Gastroesophageal sphincter (tissue), 4 donors: Measurements from ENCODE around the gene RAD51B. TPM values are rescaled to one million over a fixed set of nuclear protein-coding genes. Genes with fewer than 3 reads are reported as not detected.

Experiments
- ATAC-seq: fragments of 150-250 bp; one replicate; pipeline ENCODE4 v1.9.1; 2016; ENCODE audit warnings: mild to moderate bottlenecking, moderate library complexity
- H3K27ac ChIP-seq, 4 donors: fragments of 200-600 bp; sonication (generic) in 3 of 4; 1 replicate in 3 of 4; 2 replicates in 1 of 4; pipeline ENCODE4 v1.5.1; 2016 to 2019
- H3K27me3 ChIP-seq: fragments of 200-600 bp; sonication (generic); one replicate; pipeline ENCODE4 v1.5.1; 2019
- H3K36me3 ChIP-seq, 2 donors: fragments of 200-600 bp; sonication (generic); one replicate each; pipeline ENCODE4 v1.5.1; 2019; ENCODE audit warnings: control low read depth in 1 of 2
- H3K4me1 ChIP-seq, 3 donors: fragments of 200-600 bp; sonication (generic); 1 replicate in 2 of 3; 2 replicates in 1 of 3; pipeline ENCODE4 v1.5.1; 2016 to 2019; ENCODE audit warnings: control low read depth in 2 of 3
- H3K4me3 ChIP-seq, 2 donors: fragments of 200-600 bp; sonication (generic); one replicate each; pipeline ENCODE4 v1.5.1; 2019; ENCODE audit warnings: mild to moderate bottlenecking in 1 of 2, moderate library complexity in 1 of 2
- H3K9me3 ChIP-seq, 3 donors: fragments of 200-600 bp; sonication (generic); one replicate each; pipeline ENCODE4 v1.5.1; 2017 to 2019; ENCODE audit warnings: control low read depth in 2 of 3
- CTCF ChIP-seq, 4 experiments: fragments of 200-600 bp in 2 of 4; fragments of 450-650 bp in 2 of 4; sonication (generic) in 1 of 4; IDR thresholded peaks; one replicate each; pipeline ENCODE4 v1.5.1; 2017 to 2019; ENCODE audit warnings: antibody characterized with exemption in 4 of 4, mild to moderate bottlenecking in 2 of 4, moderate library complexity in 2 of 4
- EP300 ChIP-seq: sonication (generic); formaldehyde crosslinking; IDR thresholded peaks from one replicate; pipeline ENCODE4 v1.6.1; 2017; ENCODE audit warnings: antibody characterized with exemption, mild to moderate bottlenecking
- POLR2A ChIP-seq, 2 donors: fragments of 450-650 bp; IDR thresholded peaks; one replicate each; pipeline ENCODE4 v1.6.1; 2017; ENCODE audit warnings: antibody characterized with exemption in 2 of 2, mild to moderate bottlenecking in 2 of 2, moderate library complexity in 1 of 2
- POLR2AphosphoS5 ChIP-seq: sonication (generic); formaldehyde crosslinking; IDR thresholded peaks from one replicate; pipeline ENCODE4 v1.6.1; 2017; ENCODE audit warnings: antibody characterized with exemption
- WGBS, 2 donors: methylation state at CpG; one replicate each; pipeline ENCODE4 v1.1.5; 2018; ENCODE audit warnings: low coverage in 1 of 2; 5-methylcytosine and 5-hydroxymethylcytosine counted together
- total RNA-seq, 4 donors: library from RNA; depleted of rRNA; stranded (reverse); fragments of >200 nt; gene quantifications; one replicate each; pipeline ENCODE4 v1.1.0, GENCODE V29; 2016

The RAD51B gene
- total RNA-seq, 4 donors from 2014 or later = 5.1 to 7.0 (median 6.0) TPM

DNA sequence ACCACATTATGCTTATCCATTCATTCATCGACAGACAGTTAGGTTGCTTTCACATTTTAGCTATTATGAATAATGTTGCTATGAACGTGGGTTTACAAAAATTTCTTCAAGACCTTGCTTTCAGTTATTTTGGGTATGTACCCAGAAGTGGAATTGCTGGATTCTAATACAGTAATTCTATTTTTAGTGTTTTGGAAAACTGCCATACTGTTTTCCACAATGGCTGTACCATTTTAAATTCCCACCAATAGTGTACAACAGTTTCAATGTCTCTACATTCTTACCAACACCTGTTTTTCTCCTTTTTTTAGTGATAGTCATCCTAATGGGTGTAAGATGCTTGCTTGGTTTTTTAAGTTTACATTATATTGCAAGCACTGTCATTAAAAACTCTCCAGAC lies 825.8 kb downstream of the RAD51B start:
- H3K9me3 ChIP-seq = peaks cover 0 to 14% (median 0%) of the 10 kb centered on the region in 3 donors
- H3K36me3 ChIP-seq = no peaks in the 10 kb centered on the region
- ATAC-seq = no peak
- TF ChIP-seq POLR2AphosphoS5 (no peak), CTCF (IDR thresholded peaks at IDR 0.05) (no peak), EP300 (no peak), POLR2A (IDR thresholded peaks at IDR 0.05) (no peak)
- WGBS, 2 donors = 31 to 44% methylated on average over 2 of the region's 2 CpGs
- H3K27ac ChIP-seq = peak overlapping the region in 2 of 4 donors; percentile 50 to 54
- H3K27me3 ChIP-seq = no peaks in the 10 kb centered on the region
- H3K4me3 ChIP-seq = no peak overlapping the region
- peaks cover 0 to 41% (median 5%) of the 10 kb centered on the region in 3 donors for H3K4me1 ChIP-seq

DNA sequence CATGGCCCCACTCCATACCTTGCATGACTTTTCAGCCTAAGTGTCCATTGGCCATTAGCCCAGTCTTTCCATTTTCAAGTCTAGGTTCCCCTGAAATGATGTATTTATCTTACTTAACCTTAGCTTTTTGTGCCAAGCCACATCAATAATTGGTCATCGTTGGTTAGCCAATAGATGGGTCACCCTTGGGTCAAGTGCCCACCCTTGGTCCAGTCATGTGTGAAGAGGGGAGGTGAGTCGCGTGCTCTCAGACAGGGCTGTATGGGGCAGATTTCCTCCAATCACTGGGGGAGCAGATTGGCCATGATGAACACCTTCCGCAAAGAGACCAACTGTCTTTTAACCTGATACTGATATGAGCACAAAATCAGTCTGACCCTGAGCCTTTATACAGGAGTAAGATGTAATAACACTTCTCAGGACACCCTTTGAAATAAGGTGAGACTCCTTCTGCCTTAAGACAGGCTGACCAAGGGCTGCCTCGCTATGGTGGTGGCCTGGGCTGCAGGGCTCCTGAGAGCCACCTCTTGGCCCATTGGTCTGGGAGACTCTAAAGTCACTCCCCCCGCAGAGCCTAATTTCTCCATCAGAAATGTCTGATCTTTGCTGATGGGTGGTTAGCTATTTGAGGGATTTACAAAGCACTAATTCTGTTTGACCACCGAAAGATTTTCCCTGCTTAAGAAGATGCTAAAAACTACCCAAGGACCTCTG lies 830.1 kb downstream of the RAD51B start:
- H3K27me3 ChIP-seq = no peaks in the 10 kb centered on the region
- peaks cover 5 to 77% (median 11%) of the 10 kb centered on the region in 3 donors for H3K4me1 ChIP-seq
- no peaks in the 10 kb centered on the region for H3K36me3 ChIP-seq
- H3K9me3 ChIP-seq = no peaks in the 10 kb centered on the region
- no peak overlapping the region for H3K4me3 ChIP-seq
- ATAC-seq = no peak
- H3K27ac ChIP-seq = peak overlapping the region in 3 of 4 donors; percentile 90 to 94 (median 91)
- WGBS, 2 donors = 95 to 100% methylated on average over 1 to 3 of the region's 7 CpGs
- TF ChIP-seq EP300 (no peak), POLR2AphosphoS5 (no peak), POLR2A (IDR thresholded peaks at IDR 0.05) (no peak), CTCF (IDR thresholded peaks at IDR 0.05) (no peak)

DNA sequence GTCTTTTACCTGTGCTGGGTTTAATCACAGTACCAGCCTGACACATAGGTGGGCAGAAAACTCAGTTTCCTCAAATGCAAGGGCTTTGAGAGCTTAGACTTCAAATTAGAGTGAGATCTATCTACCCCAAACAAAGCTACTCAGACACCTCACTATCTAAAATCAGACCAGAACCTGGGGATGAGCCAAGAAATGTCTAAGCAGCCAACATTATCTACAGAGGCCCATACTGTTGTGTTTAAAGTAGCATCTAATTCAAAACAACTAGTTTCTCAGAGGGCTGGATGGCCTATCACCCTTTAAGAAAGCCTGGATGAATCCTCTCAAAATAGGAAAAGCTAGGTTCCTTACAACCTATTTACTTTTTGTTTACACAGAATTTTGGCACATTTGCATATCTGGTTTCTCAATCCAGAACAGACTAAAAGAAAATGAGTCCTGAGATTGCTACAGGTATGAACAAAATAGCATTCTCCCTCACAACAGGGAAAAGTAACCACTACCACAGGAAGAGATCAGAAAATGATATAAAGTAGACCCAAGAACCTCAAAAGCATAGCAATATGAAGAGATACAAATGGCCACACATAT lies 830.9 kb downstream of the RAD51B start:
- no peak for TF ChIP-seq CTCF (IDR thresholded peaks at IDR 0.05)
- no peak for TF ChIP-seq EP300
- no peak for TF ChIP-seq POLR2A (IDR thresholded peaks at IDR 0.05)
- TF ChIP-seq POLR2AphosphoS5 = no peak
- Histone ChIP-seq H3K9me3 (no peaks in the 10 kb centered on the region), H3K4me1 (peaks cover 2 to 80% (median 13%) of the 10 kb centered on the region in 3 donors), H3K36me3 (no peaks in the 10 kb centered on the region), H3K4me3 (no peak overlapping the region), H3K27me3 (no peaks in the 10 kb centered on the region), H3K27ac (peak overlapping the region; percentile 90 to 98 (median 92))
- no peak for ATAC-seq

GRCh38 chr14:68651075-68651474 lies 831.5 kb downstream of the RAD51B start:
- peak overlapping the region; percentile 90 to 98 (median 92) for H3K27ac ChIP-seq
- H3K4me1 ChIP-seq = peaks cover 0 to 80% (median 13%) of the 10 kb centered on the region in 3 donors
- WGBS, 2 donors = 20 to 49% methylated on average over 1 to 2 of the region's 4 CpGs

More at GRCh38 chr14:68651075-68651474, 831.5 kb downstream of the RAD51B start:
- Histone ChIP-seq H3K9me3 (no peaks in the 10 kb centered on the region), H3K36me3 (no peaks in the 10 kb centered on the region), H3K27me3 (no peaks in the 10 kb centered on the region), H3K4me3 (no peak overlapping the region)
- ATAC-seq = no peak
- TF ChIP-seq POLR2AphosphoS5 (no peak), EP300 (no peak), CTCF (IDR thresholded peaks at IDR 0.05) (no peak), POLR2A (IDR thresholded peaks at IDR 0.05) (no peak)
